ENCODE results near the gene RNF187.

RNF187 gene

GRCh38 chr1:228542376-228542775 lies 55.2 kb downstream of the RNF187 start:
- Histone ChIP-seq H3K4me1 (ENCODE audit: insufficient read depth, low read length) (peaks cover 6% of the 10 kb centered on the region), H3K27me3 (ENCODE audit: insufficient read depth, low read length) (no peaks in the 10 kb centered on the region), H3K9me3 (ENCODE audit: low read length) (no peaks in the 10 kb centered on the region), H3K4me3 (ENCODE audit: low read length) (no peak overlapping the region), H2AFZ (ENCODE audit: low read depth, low read length) (no peak overlapping the region), H3K36me3 (ENCODE audit: insufficient read depth, low read length) (no peaks in the 10 kb centered on the region)

- H3K4me1 ChIP-seq (ENCODE audit: insufficient read depth, low read length): peaks cover 6% of the 10 kb centered on the region
- no peak overlapping the region for H2AFZ ChIP-seq (ENCODE audit: low read depth, low read length)
- H3K36me3 ChIP-seq (ENCODE audit: insufficient read depth, low read length): no peaks in the 10 kb centered on the region
Observed at GRCh38 chr1:228542981-228543380, 55.8 kb downstream of the RNF187 start.

GRCh38 chr1:228543396-228543795 lies 56.2 kb downstream of the RNF187 start:
- Histone ChIP-seq H3K4me3 (ENCODE audit: low read length) (no peak overlapping the region), H3K27me3 (ENCODE audit: insufficient read depth, low read length) (no peaks in the 10 kb centered on the region), H2AFZ (ENCODE audit: low read depth, low read length) (no peak overlapping the region), H3K36me3 (ENCODE audit: insufficient read depth, low read length) (no peaks in the 10 kb centered on the region), H3K9me3 (ENCODE audit: low read length) (no peaks in the 10 kb centered on the region), H3K4me1 (ENCODE audit: insufficient read depth, low read length) (peaks cover 6% of the 10 kb centered on the region)

More at GRCh38 chr1:228542981-228543380, 55.8 kb downstream of the RNF187 start:
- Histone ChIP-seq H3K9me3 (ENCODE audit: low read length) (no peaks in the 10 kb centered on the region), H3K4me3 (ENCODE audit: low read length) (no peak overlapping the region), H3K27me3 (ENCODE audit: insufficient read depth, low read length) (no peaks in the 10 kb centered on the region)

- Histone ChIP-seq H3K27me3 (ENCODE audit: insufficient read depth, low read length) (no peaks in the 10 kb centered on the region), H3K4me1 (ENCODE audit: insufficient read depth, low read length) (peaks cover 6% of the 10 kb centered on the region), H3K36me3 (ENCODE audit: insufficient read depth, low read length) (no peaks in the 10 kb centered on the region), H2AFZ (ENCODE audit: low read depth, low read length) (no peak overlapping the region), H3K9me3 (ENCODE audit: low read length) (no peaks in the 10 kb centered on the region), H3K4me3 (ENCODE audit: low read length) (no peak overlapping the region)
Observed at GRCh38 chr1:228544021-228544850, 57.1 kb downstream of the RNF187 start.

- Histone ChIP-seq H3K27me3 (ENCODE audit: insufficient read depth, low read length) (no peaks in the 10 kb centered on the region), H3K4me1 (ENCODE audit: insufficient read depth, low read length) (peaks cover 4% of the 10 kb centered on the region), H3K4me3 (ENCODE audit: low read length) (no peak overlapping the region), H2AFZ (ENCODE audit: low read depth, low read length) (no peak overlapping the region), H3K9me3 (ENCODE audit: low read length) (no peaks in the 10 kb centered on the region), H3K36me3 (ENCODE audit: insufficient read depth, low read length) (no peaks in the 10 kb centered on the region)
Observed at GRCh38 chr1:228544921-228545591, 57.9 kb downstream of the RNF187 start.

All from neuron (in vitro differentiated cells).